Fibroblast of skin of left quadriceps (primary cell): Measurements from ENCODE around the gene C9orf50.
A peak's percentile ranks its signal among the peaks of the same experiment; 100 is the strongest.

Experiments
- DNase-seq, 2 experiments: peaks; one replicate each; pipeline ENCODE4 v3.0.0-alpha.2; 2013; ENCODE audit warnings: low read depth in 2 of 2

C9orf50 gene

DNA sequence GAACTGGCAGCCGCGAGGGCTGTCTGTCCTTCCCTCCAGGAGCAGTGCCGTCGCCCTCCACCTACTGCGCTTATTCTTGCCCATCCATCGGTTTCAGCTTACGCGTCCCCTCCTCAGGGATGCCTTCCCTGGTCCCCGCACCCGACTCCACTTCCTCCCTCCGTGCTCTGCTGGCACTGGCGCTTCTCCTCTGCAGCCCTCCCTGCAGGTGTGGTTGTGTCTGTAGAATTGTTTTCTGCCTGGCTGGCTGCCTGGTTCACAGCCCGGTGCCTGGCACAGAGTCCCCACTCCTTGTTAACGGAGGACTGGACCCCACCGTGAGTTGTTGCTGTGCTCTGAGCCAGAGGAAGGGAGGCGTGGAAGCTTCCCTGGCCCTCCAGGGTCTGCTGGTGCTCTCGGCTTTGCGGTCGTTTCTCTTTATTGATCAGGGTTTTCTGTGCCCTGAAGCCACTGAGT lies 10.8 kb upstream of the C9orf50 start:
- no peak for DNase-seq

DNA sequence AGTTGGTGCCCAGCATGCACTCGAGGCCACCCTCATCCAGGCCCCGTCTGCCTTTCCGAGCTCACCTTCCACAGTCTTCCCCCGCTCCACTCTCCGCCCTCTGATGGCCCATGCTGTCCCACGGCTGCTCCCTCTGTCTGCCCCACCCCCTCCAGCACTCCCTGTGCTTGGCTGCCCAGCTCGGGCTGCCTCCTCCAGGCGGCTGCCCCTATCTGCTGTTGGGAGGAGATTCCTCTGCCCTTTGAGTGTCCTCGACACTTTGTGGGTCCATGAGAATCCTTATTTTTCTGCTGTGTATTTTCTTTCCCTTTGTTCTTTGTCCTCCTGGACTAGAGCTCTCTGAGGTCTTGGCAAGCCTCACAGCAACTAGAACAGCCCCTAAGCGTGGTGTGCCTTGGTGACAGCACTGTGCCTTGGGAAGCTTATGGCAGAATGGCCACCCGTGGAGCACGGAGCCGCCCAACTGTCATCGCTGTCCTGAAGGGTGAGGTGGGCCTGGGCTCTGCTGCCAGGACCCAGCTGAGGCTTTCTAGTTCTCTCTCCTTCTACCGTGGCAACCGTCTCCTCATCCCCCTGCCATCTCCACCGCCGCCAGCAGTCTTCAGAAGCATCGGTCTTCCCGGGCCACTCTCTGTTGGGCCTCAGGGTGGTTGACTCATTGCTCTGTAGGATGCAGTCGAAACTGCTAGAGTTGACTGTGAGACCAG lies 10.2 kb upstream of the C9orf50 start:
- DNase-seq = no peak

DNA sequence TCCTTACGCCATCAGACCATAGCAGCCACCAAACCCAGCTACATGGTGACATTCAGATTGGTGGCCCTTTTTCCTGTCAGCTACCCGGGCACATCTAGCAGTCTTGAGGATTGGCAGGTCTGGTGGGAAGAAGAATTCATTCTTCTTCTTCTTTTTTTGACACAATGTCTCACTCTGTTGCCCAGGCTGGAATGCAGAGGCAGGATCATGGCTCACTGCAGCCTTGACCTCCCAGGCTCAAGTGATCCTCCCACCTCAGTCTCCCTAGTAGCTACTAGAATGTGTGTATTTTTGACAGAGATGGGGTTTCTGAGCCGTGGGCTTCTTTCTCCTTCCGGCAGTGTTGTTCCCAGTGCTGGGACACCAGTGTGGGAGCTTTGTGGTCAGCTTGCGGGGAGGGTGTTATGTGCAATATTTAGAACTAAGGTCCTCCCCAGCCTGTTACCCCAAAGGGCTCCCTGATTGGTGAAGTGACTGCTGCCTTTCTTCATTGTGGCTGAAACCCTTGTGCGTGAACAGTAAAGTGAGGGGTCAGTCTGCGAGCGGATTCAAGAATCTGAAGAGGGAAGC lies 8.4 kb upstream of the C9orf50 start:
- no peak for DNase-seq

DNA sequence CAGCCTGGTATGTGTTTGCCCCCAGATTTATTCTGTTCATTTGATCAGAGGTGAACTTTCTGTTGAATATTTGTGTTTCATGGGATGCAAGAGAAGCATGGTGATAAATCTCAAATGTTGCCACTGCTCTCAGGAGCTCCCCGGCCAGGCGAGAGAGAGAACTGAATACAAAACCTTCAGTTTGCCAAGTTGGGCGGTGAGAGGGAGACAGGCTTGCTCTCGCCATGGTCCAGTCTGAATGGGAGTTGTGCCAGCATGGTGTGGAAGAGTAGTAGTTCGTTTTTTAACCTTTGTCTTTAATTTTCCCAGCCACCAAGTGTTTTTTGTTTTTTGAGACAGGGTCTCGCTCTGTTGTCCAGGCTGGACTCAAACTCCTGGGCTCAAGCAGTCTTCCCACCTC lies 7.8 kb upstream of the C9orf50 start:
- DNase-seq = no peak

DNA sequence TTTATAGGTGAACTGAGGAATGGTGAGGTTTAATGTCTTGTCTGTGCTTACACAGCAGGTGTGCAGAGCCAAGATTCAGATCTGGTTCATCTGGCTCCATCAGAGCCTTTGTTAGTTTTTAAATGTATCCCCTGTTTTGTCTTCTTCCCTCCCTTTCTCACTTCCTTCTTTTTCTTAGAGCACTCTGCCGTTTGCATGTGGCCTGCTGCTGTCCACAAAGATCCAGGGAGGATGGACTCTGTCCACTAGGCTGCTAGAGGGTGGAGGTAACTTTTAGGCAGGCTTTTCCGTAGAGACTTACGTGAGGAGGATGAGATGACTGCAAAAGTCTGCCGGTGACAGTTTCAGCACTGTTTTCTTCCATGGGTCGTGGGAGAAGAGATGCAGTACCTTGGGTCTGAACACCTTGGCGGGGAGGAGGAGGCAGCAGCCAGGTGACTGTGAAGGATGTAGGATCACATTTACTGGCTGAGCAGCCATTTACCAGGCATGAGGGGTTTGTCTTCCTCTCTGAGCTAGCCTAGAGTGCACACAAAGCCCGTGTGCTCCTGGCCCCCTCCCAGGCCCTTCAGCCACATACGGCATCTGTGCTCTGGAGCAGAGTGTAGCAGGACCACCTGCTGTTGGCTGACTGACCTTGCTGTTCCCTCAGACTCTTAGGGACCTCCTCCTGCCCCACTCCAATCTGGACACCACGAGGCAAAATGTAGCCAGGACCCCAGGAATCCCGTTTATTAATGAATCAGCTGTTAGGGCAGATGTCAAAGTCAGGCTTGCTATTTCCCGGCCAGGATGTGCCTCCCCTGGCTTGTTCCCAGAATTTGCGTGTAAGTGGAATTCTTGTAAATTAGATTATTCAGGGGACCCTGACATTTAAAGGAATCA lies 6.9 kb upstream of the C9orf50 start:
- DNase-seq = no peak

DNA sequence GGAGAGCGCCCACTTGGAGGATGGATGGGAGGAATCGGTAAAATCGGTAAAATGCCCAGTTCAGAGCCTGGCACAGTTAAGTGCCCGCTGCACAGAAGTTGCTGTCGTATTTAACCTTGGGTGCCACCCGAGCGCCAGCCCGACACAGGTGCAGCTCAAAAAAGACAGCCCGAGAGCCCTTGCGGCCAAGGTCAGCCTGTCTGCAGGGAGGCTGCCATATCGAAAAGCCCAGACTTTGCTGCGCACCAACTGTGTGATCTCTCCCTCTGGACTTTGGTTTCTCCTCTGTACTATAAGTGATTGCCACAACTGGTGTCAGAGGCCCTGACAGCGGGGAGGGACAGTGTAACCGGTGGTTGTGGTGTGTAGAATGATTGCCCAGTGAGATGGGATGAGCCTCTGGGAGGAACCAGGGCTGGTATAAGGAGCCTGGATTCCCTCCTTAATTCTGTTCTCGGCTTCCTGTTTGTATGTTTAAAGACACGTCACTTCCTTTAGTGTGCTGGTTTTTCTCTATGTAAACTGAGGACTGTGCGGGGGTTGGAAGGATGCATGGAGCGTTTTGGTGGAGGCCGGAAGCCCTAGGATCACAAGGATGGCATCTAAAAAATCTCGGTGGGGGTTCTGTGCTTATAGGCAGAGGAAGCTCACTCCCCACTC lies 5.9 kb upstream of the C9orf50 start:
- peak; percentile 60 to 65 for DNase-seq

DNA sequence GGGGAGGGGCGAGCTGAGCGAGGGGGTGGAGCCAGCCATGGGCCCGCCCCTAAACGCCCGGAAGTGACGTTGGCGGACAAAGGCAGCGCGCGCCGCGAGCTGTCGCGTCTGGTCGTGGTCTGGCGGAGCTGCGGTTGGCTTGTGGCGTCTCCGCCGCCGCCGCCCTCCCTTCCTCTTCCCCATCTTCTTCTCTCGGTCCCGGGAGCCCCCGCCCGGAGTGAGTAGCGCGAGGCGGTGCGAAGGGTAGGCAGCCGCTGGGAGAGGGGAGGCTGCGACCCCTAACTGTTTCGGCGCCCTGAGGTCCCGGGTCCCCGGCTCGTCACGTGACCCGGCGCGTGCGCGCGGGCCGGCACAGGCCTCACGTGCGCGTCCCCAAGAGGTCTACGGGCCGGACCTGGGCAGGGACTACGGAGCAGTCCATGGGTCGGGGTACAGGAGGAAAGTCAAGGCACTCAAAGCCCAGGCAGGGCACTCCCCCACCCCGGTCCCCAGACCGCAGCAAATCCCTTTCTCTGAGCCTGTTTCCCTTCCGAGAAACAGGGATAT lies 5.3 kb upstream of the C9orf50 start, which contains the start of gene NTMT1:
Gene NTMT1, plus strand, starts transcription at position 85 of the 546 bp plus-strand sequence. CDS start 6,541 bp downstream, outside the sequence.
- DNase-seq = peak; percentile 58 to 60

DNA sequence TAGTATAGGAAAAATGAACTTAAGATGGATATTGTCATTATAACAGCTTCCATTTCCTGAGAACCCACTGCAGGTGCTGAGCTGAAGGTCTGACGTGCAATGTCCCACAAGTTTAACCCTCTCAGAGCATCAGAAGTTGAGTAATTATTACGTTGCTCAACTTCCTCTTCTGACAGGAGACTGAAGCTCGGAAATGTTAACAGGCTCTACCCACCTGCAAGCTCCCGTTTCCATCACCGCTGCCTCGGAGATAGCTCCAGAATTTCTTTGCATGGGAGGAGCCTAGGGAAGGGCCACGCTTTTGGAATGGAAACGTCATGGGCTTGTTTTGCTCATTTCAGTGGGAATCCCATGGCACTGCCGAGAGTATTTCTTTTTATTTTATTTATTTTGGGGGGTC lies 4.0 kb upstream of the C9orf50 start:
- no peak for DNase-seq

DNA sequence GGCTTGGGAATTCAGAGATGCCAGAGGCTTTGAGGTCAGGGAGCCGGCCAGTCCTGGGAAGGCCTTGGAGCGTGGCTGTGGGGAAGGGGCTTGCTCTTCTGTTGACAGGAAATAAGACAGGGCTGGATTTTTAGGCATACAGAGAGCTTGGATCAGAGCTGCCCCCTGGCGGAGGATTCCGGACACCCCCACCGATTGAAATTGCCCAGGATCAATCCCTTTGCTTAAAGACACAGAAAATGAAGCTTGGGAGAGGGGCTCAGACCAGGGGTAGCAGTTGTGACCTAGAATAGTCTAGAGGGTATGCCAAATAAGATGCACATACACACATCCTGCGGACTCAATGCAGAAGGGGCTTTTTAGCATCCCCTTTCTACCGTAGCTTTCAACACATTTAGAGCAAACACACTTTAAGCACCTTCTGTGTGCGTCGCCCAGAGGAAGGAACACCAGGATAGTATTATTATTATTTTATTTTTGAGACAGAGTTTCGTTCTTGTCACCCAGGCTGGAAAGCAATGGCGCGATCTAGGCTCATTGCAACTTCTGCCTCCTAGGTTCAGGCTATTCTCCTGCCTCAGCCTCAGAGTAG lies 3.4 kb upstream of the C9orf50 start:
- no peak for DNase-seq

DNA sequence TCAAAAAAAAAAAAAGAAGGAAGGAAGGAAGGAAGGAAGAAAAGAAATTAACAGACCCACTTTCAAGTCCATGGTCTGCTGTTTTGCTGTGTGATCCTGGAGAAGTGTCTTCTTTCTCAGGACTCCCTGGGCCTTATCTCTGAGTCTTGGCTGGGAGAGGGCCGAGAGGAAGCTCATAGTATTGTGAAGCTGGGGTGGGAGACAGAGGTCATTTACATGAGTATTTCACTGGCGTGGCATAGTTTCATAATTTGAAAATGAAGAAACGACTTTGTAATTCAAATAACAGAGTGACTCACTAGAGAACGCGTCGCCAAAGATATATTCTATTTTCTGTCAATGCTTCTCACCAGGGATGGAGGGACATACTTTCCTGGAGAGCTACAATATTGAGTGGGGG lies 2.4 kb upstream of the C9orf50 start:
- DNase-seq = no peak

DNA sequence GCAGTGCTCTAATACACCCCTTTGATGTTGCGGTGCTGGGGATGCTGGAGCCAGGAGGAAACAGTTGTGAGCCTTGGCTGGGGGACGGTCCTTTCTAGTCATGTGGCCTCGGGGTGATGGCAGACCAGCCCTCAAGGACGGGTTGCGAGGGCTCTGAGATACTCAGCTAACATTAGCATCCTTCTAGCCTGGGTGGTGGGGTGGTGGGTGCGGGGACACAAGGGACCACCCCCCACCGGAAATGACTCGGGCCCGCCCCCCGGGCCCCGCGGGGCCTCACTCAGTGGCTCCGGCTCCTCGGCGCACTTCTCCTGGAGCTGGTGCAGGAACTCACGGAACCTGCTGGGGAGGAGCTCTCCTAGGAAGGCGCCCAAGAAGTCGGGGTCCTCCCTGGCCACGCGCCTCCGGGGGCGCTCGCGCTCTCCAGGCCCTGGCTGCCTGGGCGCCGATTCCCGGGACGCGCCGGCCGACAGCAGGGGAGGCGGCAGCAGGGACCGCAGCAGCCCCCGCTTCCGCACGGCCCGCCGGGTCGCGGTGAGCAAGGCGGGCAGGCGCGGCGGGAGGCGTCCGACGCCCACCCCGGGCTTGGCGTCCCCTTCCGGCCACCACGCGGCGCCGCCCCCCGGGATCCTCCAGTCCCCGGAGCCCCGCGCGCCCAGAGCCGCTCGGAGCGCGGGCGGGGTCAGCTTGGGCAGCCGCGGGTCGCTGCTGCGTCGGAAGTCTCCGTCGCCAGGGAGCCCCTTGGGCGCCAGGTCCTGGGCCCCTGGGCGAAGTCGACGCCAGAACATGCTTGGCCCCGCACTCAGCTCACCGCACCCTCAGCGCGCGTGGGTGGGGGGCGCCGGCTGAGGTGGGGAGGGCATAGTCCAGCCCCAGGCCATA lies 873 bp downstream of the C9orf50 start:
- DNase-seq = no peak

DNA sequence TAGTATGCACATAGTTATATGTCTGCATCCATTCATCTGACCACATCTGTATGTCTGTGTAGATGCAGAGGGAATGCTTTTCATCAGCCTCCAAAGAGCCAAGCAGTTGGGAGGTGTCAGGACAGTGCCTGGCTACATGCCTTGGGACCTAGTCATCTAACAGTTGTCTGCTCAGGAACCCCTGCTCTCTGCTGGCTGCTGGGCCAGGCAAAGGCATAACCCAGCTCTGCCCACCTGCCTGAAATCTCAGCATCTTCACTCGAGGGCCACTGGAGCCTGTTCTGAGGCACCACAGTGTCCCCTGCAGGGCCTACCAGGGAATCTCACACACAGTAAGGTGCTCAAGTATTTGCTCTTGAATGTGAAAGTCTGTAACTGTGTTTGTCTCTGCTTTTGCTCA lies 3.7 kb downstream of the C9orf50 start:
- peak; percentile 31 to 39 for DNase-seq

DNA sequence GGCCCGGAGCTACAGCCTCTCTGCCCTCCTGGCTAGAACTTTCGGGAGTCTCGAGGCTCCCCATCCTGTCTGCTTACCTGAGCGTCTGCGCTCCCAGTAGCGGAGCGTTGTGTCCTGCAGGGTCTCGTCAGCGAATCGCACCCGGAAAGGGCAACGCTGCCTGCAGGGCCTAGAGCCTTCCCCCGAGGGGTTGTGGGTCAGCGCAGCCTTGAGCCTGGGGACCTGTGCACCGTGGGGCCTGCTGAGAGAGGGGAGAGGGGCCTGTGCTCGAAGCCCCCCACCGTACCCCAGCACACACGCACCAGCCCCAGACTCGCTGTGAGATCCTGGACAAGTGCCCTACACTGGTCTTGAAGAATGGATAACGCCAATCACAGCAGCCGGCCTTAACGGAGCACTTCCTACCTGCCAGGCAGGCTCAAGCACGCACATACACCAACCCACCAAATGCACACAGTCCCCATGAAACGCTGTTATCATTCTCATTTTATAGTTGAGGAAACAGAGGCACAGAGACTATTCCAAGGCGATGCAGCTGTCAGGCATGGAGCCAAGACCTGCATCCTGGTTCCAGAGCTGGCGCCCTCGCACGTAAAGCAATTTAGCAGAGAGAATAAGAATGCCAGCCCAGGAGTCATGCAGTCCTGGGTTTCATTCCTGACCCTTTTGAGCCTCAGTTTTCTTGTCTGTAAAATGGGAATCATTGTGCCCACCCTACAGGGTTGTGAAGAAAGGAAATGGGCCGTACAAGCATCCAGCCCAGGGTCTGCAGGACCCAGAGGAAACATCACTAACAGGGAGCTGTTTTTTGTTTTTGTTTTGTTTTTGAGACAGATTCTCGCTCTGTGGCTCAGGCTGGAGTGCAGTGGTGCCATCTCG lies 5.3 kb downstream of the C9orf50 start:
- DNase-seq = no peak

DNA sequence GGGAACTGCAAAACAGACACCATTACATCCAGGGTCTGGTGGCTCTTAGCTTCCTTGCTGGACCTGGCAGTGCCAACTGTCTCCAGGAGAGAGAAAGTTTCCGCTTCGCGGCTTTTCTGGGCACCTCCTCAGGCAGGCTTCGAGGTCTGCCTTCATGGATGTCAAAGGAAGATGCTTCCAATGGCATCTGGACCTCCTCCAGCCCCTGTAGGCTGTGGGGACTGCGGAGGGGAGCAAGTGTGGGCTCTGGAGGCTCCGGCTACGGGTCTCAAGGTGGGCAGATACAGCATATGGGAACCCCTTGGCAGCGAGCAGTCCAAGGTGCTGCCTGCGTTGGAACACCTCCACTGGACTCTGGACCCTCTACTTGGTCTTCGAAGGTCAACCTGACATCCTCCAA lies 6.0 kb downstream of the C9orf50 start:
- DNase-seq = no peak

DNA sequence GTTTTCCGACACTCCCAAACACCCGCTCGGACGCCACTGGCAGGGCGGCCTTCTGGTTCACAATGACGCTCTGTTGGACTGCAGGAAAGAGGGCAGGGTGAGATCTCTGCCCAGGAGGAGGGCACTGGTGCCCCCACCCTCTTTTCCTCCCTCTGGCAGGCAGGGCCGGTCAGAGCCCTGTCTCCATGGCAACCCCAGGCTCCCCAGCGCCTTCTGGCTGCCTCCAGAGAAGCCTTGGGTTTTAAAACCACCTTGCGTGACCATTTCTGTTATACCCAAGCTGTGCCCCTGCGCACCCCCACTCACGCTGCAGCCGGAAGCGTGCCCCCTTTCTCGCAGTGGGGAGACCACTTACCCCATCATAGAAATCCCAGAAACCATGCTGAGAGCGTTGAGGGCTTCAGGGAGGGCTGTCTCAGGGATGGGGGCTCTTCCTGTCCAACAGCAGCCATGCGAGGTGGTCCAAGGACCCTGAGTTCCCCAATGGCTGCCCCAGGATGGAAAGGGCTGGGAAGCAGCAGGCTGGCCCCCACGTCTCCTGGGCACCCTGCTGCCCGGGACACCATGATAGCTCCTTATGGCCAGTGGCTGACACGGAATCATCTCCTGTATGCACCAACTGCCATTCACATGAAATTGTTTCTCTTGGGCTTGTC lies 7.3 kb downstream of the C9orf50 start:
- no peak for DNase-seq

DNA sequence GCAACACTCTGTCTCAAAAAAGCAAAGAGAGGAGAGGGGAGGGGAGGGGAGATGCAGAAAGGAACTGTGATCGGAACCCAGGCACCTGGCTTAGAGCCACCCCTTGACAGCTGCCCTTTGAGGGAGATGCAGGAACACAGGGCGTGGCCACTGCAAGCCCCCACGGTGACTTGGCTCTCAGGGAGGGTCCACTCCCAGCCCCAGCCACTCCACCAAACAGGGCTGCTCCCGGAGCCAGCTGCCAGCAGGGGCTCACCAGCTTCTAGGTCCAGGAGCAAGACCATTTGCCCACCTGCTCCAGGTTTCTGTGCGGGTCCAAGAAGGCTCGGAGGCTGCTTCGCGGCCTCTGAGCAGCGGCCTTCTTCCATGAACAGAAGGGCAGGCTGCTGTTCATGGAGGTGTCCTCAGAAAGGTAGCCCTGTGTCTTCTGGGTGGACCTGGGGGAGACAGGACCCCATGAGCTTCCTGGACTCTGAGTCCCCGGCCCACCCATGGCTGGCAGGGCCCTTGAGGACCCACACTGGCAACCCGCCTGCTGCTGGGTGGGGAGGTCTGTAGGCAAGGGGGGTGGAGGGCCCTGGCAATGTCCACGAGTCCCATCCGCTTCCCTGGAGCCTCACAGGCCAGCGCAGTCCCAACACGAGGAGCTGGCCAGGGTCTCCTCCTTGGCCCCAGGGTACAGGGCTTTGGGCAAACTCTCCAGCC lies 7.9 kb downstream of the C9orf50 start:
- DNase-seq = no peak

DNA sequence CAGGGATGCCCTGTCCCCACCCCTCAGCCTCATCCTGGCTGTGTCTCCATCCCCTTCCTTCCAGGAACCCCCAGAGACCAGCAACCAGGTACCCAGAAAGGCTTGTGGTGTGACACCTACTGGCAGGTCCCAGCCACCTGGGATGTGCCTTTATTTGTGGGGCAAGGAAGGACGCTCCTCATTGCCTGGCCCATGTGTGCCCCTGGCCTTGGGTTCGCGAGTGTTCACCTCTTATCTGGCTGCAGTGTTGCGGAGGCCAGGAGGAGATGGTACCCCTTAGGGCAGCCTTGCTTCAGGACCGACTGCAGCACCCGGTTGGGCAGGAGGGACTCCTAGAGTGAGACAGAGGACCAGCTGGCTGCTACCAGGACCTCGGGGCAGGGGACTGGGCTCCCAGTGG lies 8.8 kb downstream of the C9orf50 start:
- DNase-seq = no peak

DNA sequence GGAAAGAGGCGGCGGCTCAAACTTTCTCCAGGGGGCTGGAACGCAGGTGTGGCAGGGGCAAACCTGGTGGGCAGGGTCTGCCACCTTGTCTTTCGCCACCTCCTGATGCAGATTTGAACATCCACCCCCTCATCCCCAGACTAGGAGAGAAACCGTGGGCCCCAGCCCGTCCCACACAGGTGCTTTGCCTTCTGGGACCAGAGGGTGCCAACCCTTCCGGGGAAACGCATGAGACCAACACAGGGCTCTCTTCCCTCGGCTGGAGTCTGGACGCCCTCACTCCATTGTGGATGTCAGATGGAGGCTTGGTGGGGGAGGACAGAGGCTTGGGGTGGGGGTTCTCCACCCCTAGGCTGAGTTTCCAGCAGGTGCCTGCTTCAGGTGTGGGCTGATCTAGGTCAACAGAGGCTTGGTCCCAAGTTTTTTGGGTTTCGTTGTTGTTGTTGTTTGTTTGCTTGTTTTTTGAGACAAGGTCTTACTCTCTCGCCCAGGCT lies 9.5 kb downstream of the C9orf50 start:
- no peak for DNase-seq
